Astrocyte (in vitro differentiated cells and primary cell): ENCODE data around the gene NDUFA13. TPM values are rescaled to one million over a fixed set of nuclear protein-coding genes. Genes with fewer than 3 reads are reported as not detected.

Experiments
- DNase-seq: peaks from one replicate; pipeline ENCODE4 v3.0.0-alpha.2; 2010; ENCODE audit warnings: low read depth
- FAIRE-seq: peaks from 2 replicates; lab custom pipeline; 2011; peaks lifted over from hg19 to GRCh38; lab: Jason Lieb, UNC
- H2AFZ ChIP-seq: 2 replicates; pipeline ENCODE4 v1.6.0; 2012; ENCODE audit warnings: low read depth, low read length, inconsistent platforms
- H3K27ac ChIP-seq: 2 replicates; pipeline ENCODE4 v1.5.1; 2011; ENCODE audit warnings: low read depth, low read length, inconsistent platforms
- H3K27me3 ChIP-seq: 2 replicates; pipeline ENCODE4 v1.6.0; 2011; ENCODE audit warnings: low read length, inconsistent platforms; ENCODE audit not compliant: insufficient read depth
- H3K36me3 ChIP-seq: 2 replicates; pipeline ENCODE4 v1.5.1; 2011; ENCODE audit warnings: low read length, inconsistent platforms; ENCODE audit not compliant: insufficient read depth
- H3K4me1 ChIP-seq: 2 replicates; pipeline ENCODE4 v1.5.1; 2011; ENCODE audit warnings: low read length, inconsistent platforms; ENCODE audit not compliant: insufficient read depth
- H3K4me2 ChIP-seq: 2 replicates; pipeline ENCODE4 v1.6.0; 2012; ENCODE audit warnings: low read length, inconsistent platforms
- H3K4me3 ChIP-seq: 2 replicates; pipeline ENCODE4 v1.5.1; 2011; ENCODE audit warnings: low read depth, mild to moderate bottlenecking, low read length, inconsistent platforms; ENCODE audit not compliant: insufficient read depth
- H3K79me2 ChIP-seq: 2 replicates; pipeline ENCODE4 v1.6.0; 2012; ENCODE audit warnings: mild to moderate bottlenecking, low read length, inconsistent platforms; ENCODE audit not compliant: insufficient read depth
- H3K9ac ChIP-seq: 2 replicates; pipeline ENCODE4 v1.6.0; 2012; ENCODE audit warnings: mild to moderate bottlenecking, low read length, inconsistent platforms
- H3K9me3 ChIP-seq: 2 replicates; pipeline ENCODE4 v1.5.1; 2012; ENCODE audit warnings: low read depth, mild to moderate bottlenecking, low read length, inconsistent platforms; ENCODE audit not compliant: insufficient read depth
- H4K20me1 ChIP-seq: 2 replicates; pipeline ENCODE4 v1.6.0; 2012; ENCODE audit warnings: low read length, inconsistent platforms; ENCODE audit not compliant: insufficient read depth
- H3K27ac Mint-ChIP-seq: one replicate; pipeline ENCODE4 v1.8.0; 2021; ENCODE audit warnings: mild to moderate bottlenecking, mixed read lengths; ENCODE audit not compliant: unreplicated experiment
- H3K27me3 Mint-ChIP-seq: one replicate; pipeline ENCODE4 v1.8.0; 2021; ENCODE audit warnings: low read depth, mixed read lengths; ENCODE audit not compliant: unreplicated experiment
- H3K36me3 Mint-ChIP-seq: one replicate; pipeline ENCODE4 v1.8.0; 2021; ENCODE audit warnings: low read depth, mixed read lengths; ENCODE audit not compliant: unreplicated experiment
- H3K4me1 Mint-ChIP-seq: one replicate; pipeline ENCODE4 v1.8.0; 2021; ENCODE audit warnings: low read depth, mixed read lengths; ENCODE audit not compliant: unreplicated experiment
- H3K4me3 Mint-ChIP-seq: one replicate; pipeline ENCODE4 v1.8.0; 2021; ENCODE audit warnings: mild to moderate bottlenecking, moderate library complexity, mixed read lengths; ENCODE audit not compliant: unreplicated experiment
- H3K9me3 Mint-ChIP-seq: one replicate; pipeline ENCODE4 v1.8.0; 2021; ENCODE audit warnings: mild to moderate bottlenecking, mixed read lengths; ENCODE audit not compliant: unreplicated experiment
- EZH2 ChIP-seq: IDR thresholded peaks from 2 replicates; pipeline ENCODE4 v1.6.1; 2012; ENCODE audit warnings: mild to moderate bottlenecking, low read length, inconsistent platforms; ENCODE audit not compliant: insufficient read depth
- total RNA-seq: library from RNA; stranded (reverse); gene quantifications from 2 replicates; pipeline ENCODE4 v1.2.1, GENCODE V29; 2021
- TF ChIP-seq, protein P1 (sequence below): IDR thresholded peaks from 2 replicates; pipeline ENCODE4 v1.5.1; 2011; ENCODE audit warnings: low read depth, mild to moderate bottlenecking, inconsistent platforms, low read length, moderate library complexity; ENCODE audit not compliant: insufficient read depth

NDUFA13 gene
- total RNA-seq, 1 donor from 2014 or later = 311 TPM

DNA sequence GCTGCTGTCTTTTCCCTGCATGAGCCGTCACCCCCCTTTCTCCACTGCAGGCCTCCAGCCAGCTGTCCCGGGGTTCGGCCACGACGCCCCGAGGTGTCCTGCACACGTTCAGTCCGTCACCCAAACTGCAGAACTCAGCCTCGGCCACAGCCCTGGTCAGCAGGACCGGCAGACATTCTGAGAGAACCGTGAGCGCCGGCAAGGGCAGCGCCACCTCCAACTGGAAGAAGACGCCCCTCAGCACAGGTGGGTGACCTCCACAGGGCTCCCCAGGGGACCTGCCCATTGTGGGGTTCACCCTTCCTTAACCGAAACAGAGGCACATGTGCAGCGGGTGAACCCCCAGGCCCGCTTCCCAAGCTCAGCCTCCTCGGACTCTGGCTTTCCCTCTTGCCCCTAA is 13.7 kb upstream of the NDUFA13 start:
- peaks cover 20% of the 10 kb centered on the region for H4K20me1 ChIP-seq
- FAIRE-seq = no peak
- no peak overlapping the region for H2AFZ ChIP-seq
- Mint-ChIP-seq H3K27me3 (no peaks in the 10 kb centered on the region), H3K9me3 (no peaks in the 10 kb centered on the region), H3K4me3 (no peak overlapping the region), H3K4me1 (no peaks in the 10 kb centered on the region), H3K36me3 (peaks cover 14% of the 10 kb centered on the region), H3K27ac (no peak overlapping the region)
- no peak for TF ChIP-seq EZH2
- TF ChIP-seq, protein P1, sequence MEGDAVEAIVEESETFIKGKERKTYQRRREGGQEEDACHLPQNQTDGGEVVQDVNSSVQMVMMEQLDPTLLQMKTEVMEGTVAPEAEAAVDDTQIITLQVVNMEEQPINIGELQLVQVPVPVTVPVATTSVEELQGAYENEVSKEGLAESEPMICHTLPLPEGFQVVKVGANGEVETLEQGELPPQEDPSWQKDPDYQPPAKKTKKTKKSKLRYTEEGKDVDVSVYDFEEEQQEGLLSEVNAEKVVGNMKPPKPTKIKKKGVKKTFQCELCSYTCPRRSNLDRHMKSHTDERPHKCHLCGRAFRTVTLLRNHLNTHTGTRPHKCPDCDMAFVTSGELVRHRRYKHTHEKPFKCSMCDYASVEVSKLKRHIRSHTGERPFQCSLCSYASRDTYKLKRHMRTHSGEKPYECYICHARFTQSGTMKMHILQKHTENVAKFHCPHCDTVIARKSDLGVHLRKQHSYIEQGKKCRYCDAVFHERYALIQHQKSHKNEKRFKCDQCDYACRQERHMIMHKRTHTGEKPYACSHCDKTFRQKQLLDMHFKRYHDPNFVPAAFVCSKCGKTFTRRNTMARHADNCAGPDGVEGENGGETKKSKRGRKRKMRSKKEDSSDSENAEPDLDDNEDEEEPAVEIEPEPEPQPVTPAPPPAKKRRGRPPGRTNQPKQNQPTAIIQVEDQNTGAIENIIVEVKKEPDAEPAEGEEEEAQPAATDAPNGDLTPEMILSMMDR = no peak
- H3K9ac ChIP-seq = no peak overlapping the region
- H3K4me1 ChIP-seq = no peaks in the 10 kb centered on the region
- peaks cover 6% of the 10 kb centered on the region for H3K79me2 ChIP-seq
- peaks cover 31% of the 10 kb centered on the region for H3K36me3 ChIP-seq
- no peak for DNase-seq
- H3K4me3 ChIP-seq = no peak overlapping the region
- H3K9me3 ChIP-seq = no peaks in the 10 kb centered on the region
- no peaks in the 10 kb centered on the region for H3K27me3 ChIP-seq
- H3K4me2 ChIP-seq = no peak overlapping the region
- H3K27ac ChIP-seq = no peak overlapping the region

DNA sequence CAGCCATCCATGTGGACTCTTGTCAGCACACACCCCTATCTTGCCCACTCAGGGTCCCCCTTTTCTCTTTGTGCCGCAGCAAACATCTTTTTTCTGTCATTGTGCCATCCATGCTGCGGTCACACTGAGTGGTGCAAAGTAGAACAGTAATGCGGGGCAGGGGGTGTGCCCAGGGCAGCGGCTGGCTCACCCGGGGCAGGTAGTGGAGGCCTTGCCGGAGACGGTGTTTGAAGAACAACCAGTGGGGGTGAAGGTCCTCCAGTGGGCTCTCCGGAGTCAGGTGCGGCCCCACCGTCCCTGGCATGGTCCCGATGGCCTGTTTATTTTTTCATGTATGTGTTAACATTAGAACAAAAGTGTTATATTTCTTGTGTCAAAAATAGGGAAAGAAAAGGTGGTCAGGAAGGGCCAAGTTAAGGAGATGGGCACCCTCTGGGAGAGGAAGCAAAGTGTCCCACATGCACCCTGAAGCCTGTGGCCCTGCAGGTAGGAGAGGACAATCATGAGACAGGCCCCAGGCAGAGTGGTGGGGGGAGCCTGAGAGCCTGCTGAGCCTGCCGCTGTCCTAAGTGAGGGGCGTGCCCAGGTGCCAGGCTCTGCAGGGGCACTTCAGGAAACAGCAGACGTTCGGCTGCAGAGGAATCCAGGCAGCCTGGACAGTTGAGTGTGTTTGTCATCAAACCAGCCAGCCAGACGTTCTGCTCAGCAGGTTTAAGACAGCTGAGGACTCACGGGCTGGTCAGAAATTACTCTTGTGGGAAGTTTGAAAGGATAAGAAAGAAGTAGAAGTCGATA is 13.0 kb upstream of the NDUFA13 start:
- peaks cover 14% of the 10 kb centered on the region for H3K36me3 Mint-ChIP-seq
- no peak overlapping the region for H3K27ac Mint-ChIP-seq
- Histone ChIP-seq H3K27me3 (no peaks in the 10 kb centered on the region), H3K4me1 (no peaks in the 10 kb centered on the region), H3K27ac (no peak overlapping the region), H4K20me1 (peaks cover 20% of the 10 kb centered on the region), H3K4me3 (no peak overlapping the region), H3K9me3 (no peaks in the 10 kb centered on the region), H2AFZ (no peak overlapping the region), H3K9ac (no peak overlapping the region), H3K79me2 (peaks cover 1% of the 10 kb centered on the region), H3K36me3 (peaks cover 33% of the 10 kb centered on the region), H3K4me2 (no peak overlapping the region)
- H3K4me1 Mint-ChIP-seq = no peaks in the 10 kb centered on the region
- H3K27me3 Mint-ChIP-seq = no peaks in the 10 kb centered on the region
- TF ChIP-seq, protein P1 = no peak
- TF ChIP-seq EZH2 = no peak
- H3K4me3 Mint-ChIP-seq = no peak overlapping the region
- no peaks in the 10 kb centered on the region for H3K9me3 Mint-ChIP-seq
- FAIRE-seq = no peak
- no peak for DNase-seq
